Vagina (tissue), 2 donors: ENCODE measurements around the gene C1orf185. TPM values are rescaled to one million over a fixed set of nuclear protein-coding genes. Genes with fewer than 3 reads are reported as not detected.
"Not testable (repeated sequence)": the region's sequence is repeated elsewhere in the genome, so short reads cannot be mapped to it uniquely, and the experiment has no call there.

ENCODE experiments used
- DNase-seq, 2 donors: peaks; one replicate each; pipeline ENCODE4 v3.0.0-alpha.2; 2017; ENCODE audit errors: extremely low spot score in 2 of 2
- H3K27ac ChIP-seq: fragments of 200-600 bp; sonication (generic); one replicate; pipeline ENCODE4 v1.5.1; 2019
- H3K27me3 ChIP-seq: fragments of 200-600 bp; sonication (generic); one replicate; pipeline ENCODE4 v1.5.1; 2019
- H3K36me3 ChIP-seq, 2 donors: fragments of 200-600 bp; sonication (generic); one replicate each; pipeline ENCODE4 v1.5.1; 2017 to 2019
- H3K4me1 ChIP-seq: fragments of 200-600 bp; sonication (generic); one replicate; pipeline ENCODE4 v1.5.1; 2019
- H3K4me3 ChIP-seq, 2 donors: fragments of 200-600 bp; sonication (generic); 1 replicate in 1 of 2; 2 replicates in 1 of 2; pipeline ENCODE4 v1.5.1; 2016 to 2019
- H3K9me3 ChIP-seq: fragments of 200-600 bp; sonication (generic); one replicate; pipeline ENCODE4 v1.5.1; 2019
- POLR2A ChIP-seq, 2 donors: fragments of 450-650 bp; IDR thresholded peaks; one replicate each; pipeline ENCODE4 v1.6.1; 2017; ENCODE audit warnings: antibody characterized with exemption in 2 of 2, mild to moderate bottlenecking in 2 of 2, moderate library complexity in 2 of 2
- POLR2AphosphoS5 ChIP-seq, 2 donors: sonication (generic); formaldehyde crosslinking; IDR thresholded peaks; one replicate each; pipeline ENCODE4 v1.9.0; 2017; ENCODE audit warnings: antibody characterized with exemption in 2 of 2, mild to moderate bottlenecking in 2 of 2, low read depth in 1 of 2; ENCODE audit not compliant: insufficient read depth in 1 of 2
- intact Hi-C: fragments of 100-400 bp; cut with DNase I; formaldehyde crosslinking; loops from one replicate; pipeline ENCODE4 v1.15.1; 2023
- total RNA-seq: library from RNA; depleted of rRNA; stranded (reverse); fragments of >200 nt; gene quantifications from one replicate; pipeline ENCODE4 v1.2.3, GENCODE V29; 2016
- TF ChIP-seq, protein P1 (sequence below), 3 experiments: fragments of 450-650 bp in 2 of 3; fragments of 200-600 bp in 1 of 3; sonication (generic) in 1 of 3; IDR thresholded peaks; one replicate each; pipeline ENCODE4 v1.5.1; 2017 to 2019; ENCODE audit warnings: antibody characterized with exemption in 3 of 3, mild to moderate bottlenecking in 2 of 3, moderate library complexity in 2 of 3

C1orf185 gene
- total RNA-seq, 1 donor from 2014 or later, result not detected

DNA sequence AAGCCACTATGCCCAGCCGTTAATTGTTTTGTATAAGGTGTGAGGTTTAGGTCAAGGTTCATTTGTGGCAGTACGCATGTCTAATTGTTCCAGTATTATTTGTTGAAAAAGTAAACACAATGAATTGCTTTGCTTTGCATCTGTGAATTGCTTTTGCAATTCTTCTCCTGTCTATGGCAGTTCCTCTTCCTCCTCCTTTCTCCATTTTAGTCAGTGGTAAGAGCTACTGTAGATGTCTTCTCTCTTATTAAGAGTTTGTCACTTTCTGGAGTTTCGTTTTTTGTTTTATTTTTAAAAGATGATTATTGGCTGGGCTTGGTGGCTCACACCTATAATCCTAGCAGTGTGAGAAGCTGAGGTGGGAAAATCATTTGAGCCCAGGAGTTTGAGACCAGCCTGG is 29.2 kb downstream of the C1orf185 start:
- Histone ChIP-seq H3K4me3 (no peak overlapping the region), H3K27me3 (no peaks in the 10 kb centered on the region), H3K27ac (no peak overlapping the region), H3K36me3 (no peaks in the 10 kb centered on the region), H3K4me1 (no peaks in the 10 kb centered on the region), H3K9me3 (no peaks in the 10 kb centered on the region)
- DNase-seq, result no peak
- intact Hi-C loops, result no loop called here
- TF ChIP-seq POLR2A (IDR thresholded peaks at IDR 0.05) (no peak), POLR2AphosphoS5 (IDR thresholded peaks at IDR 0.05; ENCODE audit: insufficient read depth in 1 of 2, low read depth in 1 of 2) (no peak)
- TF ChIP-seq, protein P1, sequence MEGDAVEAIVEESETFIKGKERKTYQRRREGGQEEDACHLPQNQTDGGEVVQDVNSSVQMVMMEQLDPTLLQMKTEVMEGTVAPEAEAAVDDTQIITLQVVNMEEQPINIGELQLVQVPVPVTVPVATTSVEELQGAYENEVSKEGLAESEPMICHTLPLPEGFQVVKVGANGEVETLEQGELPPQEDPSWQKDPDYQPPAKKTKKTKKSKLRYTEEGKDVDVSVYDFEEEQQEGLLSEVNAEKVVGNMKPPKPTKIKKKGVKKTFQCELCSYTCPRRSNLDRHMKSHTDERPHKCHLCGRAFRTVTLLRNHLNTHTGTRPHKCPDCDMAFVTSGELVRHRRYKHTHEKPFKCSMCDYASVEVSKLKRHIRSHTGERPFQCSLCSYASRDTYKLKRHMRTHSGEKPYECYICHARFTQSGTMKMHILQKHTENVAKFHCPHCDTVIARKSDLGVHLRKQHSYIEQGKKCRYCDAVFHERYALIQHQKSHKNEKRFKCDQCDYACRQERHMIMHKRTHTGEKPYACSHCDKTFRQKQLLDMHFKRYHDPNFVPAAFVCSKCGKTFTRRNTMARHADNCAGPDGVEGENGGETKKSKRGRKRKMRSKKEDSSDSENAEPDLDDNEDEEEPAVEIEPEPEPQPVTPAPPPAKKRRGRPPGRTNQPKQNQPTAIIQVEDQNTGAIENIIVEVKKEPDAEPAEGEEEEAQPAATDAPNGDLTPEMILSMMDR (IDR thresholded peaks at IDR 0.05), result no peak

DNA sequence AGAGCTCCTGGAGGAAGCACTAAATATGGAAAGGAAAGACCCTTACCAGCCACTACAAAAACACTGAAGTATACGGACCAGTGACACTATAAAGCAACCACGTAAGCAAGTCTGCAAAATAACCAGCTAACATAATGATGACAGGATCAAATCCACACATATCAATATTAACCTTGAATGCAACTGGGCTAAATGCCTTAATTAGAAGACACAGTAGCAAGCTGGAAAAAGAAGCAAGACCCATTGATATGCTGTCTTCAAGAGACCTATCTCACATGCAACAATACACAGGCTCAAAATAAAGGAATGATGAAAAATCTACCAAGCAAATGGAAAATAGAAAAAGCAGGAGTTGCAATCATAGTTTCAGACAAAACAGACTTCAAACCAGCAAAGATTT is 31.0 kb downstream of the C1orf185 start:
- no peaks in the 10 kb centered on the region for H3K4me1 ChIP-seq

DNA sequence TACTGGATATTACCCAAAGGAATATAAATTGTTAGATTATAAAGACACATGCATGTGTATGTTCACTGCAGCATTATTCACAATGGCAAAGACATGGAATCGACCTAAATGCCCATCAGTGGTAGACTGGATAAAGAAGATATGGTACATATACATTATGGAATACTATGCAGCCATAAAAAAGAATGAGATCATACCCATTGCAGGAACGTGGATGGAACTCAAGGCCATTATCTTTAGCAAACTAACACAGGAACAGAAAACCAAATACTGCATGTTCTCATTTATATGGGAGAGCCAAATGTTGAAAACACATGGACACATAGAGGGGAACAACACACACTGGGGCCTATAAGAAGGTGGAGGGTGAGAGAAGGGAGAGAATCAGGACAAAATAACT is 35.7 kb downstream of the C1orf185 start:
- H3K4me1 ChIP-seq, H3K9me3 ChIP-seq, DNase-seq, H3K27me3 ChIP-seq, H3K4me3 ChIP-seq, H3K36me3 ChIP-seq, H3K27ac ChIP-seq, intact Hi-C loops: not testable (repeated sequence)

More for the DNA sequence above, 31.0 kb downstream of the C1orf185 start:
- Histone ChIP-seq H3K27ac (no peak overlapping the region), H3K27me3 (no peaks in the 10 kb centered on the region), H3K9me3 (no peaks in the 10 kb centered on the region), H3K4me3 (no peak overlapping the region), H3K36me3 (no peaks in the 10 kb centered on the region)
- no peak for TF ChIP-seq POLR2A (IDR thresholded peaks at IDR 0.05)
- TF ChIP-seq POLR2AphosphoS5 (IDR thresholded peaks at IDR 0.05; ENCODE audit: insufficient read depth in 1 of 2, low read depth in 1 of 2), result no peak
- TF ChIP-seq, protein P1 (IDR thresholded peaks at IDR 0.05), result no peak
- no peak for DNase-seq
- intact Hi-C loops, result no loop called here

DNA sequence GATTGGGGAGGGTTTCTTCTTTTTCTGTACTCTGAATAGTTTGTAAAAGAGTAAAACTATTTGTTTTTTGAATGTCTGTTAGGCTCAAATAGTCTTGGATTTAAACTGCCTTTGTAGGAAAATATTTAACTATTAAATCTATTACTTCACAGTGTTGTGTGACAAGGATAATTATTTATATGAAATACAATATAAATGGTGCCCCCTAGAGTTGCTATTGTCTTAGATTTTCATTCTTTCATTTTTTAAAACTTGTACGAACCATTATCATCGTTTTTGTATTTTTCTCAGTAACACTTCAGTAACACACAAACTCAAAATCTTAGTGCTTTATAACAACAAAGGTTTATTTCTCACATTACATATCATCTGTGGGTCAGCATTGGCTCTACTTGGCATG is 37.4 kb downstream of the C1orf185 start:
- Histone ChIP-seq H3K27me3 (no peaks in the 10 kb centered on the region), H3K36me3 (no peaks in the 10 kb centered on the region), H3K27ac (no peak overlapping the region), H3K4me3 (no peak overlapping the region), H3K4me1 (no peaks in the 10 kb centered on the region), H3K9me3 (no peaks in the 10 kb centered on the region)
- TF ChIP-seq, protein P1 (IDR thresholded peaks at IDR 0.05), result no peak
- TF ChIP-seq POLR2A (IDR thresholded peaks at IDR 0.05) (no peak), POLR2AphosphoS5 (IDR thresholded peaks at IDR 0.05; ENCODE audit: insufficient read depth in 1 of 2, low read depth in 1 of 2) (no peak)
- DNase-seq, result no peak
- intact Hi-C loops, result no loop called here

DNA sequence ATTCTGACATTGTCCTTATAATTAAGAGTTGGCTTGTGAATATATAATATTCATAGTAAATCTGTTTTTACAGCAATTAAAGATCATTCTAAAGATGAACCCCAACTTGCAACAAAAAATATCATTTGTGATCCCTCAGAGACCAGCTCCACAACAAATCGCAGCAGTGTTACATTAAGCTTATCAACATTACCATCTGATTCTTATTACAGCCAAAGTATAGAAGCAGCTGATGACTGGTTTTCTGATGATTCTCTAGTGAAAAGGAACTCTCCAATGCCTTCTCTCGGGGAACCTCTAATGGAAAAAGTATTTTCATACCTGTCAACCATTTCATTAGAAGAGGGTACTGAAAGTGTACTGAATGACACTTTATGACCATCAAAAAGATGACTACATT is 45.4 kb downstream of the C1orf185 start:
- Histone ChIP-seq H3K4me1 (no peaks in the 10 kb centered on the region), H3K36me3 (no peaks in the 10 kb centered on the region), H3K9me3 (no peaks in the 10 kb centered on the region), H3K27ac (no peak overlapping the region), H3K4me3 (no peak overlapping the region), H3K27me3 (no peaks in the 10 kb centered on the region)
- intact Hi-C loops, result no loop called here
- DNase-seq, result no peak
- TF ChIP-seq POLR2A (IDR thresholded peaks at IDR 0.05) (no peak), POLR2AphosphoS5 (IDR thresholded peaks at IDR 0.05; ENCODE audit: insufficient read depth in 1 of 2, low read depth in 1 of 2) (no peak)
- TF ChIP-seq, protein P1 (IDR thresholded peaks at IDR 0.05), result no peak

DNA sequence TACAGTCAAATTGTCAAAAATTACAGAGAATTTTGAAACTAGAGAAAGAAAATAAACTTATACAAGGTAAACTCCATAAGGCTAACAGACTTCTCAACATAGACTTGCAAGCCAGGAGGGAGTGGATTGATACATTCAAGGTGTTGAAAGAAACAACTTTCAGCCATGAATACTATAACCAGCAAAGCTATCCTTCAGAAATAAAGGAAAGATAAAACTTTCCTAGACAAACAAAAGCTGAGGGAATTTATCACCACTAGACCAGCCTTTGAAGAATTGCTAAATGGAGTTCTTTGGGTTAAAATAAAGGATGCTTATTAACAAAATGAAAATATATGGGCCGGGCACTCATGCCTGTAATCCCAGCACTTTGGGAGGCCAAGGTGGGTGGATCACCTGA is 52.7 kb downstream of the C1orf185 start:
- Histone ChIP-seq H3K4me1 (no peaks in the 10 kb centered on the region), H3K9me3 (no peaks in the 10 kb centered on the region), H3K27me3 (no peaks in the 10 kb centered on the region), H3K36me3 (no peaks in the 10 kb centered on the region), H3K27ac (no peak overlapping the region), H3K4me3 (no peak overlapping the region)
- intact Hi-C loops, result no loop called here
- no peak for TF ChIP-seq POLR2AphosphoS5 (IDR thresholded peaks at IDR 0.05; ENCODE audit: insufficient read depth in 1 of 2, low read depth in 1 of 2)
- no peak for DNase-seq
